Cerebellar cortex (tissue), 1 donor: ENCODE data around the gene KPNA3.
"Not testable (repeated sequence)": the region's sequence is repeated elsewhere in the genome, so short reads cannot be mapped to it uniquely, and the experiment has no call there.

ENCODE experiments used
- DNase-seq: peaks from one replicate; pipeline ENCODE4 v3.0.0-alpha.2; 2015; ENCODE audit warnings: low spot score

KPNA3 gene

DNA sequence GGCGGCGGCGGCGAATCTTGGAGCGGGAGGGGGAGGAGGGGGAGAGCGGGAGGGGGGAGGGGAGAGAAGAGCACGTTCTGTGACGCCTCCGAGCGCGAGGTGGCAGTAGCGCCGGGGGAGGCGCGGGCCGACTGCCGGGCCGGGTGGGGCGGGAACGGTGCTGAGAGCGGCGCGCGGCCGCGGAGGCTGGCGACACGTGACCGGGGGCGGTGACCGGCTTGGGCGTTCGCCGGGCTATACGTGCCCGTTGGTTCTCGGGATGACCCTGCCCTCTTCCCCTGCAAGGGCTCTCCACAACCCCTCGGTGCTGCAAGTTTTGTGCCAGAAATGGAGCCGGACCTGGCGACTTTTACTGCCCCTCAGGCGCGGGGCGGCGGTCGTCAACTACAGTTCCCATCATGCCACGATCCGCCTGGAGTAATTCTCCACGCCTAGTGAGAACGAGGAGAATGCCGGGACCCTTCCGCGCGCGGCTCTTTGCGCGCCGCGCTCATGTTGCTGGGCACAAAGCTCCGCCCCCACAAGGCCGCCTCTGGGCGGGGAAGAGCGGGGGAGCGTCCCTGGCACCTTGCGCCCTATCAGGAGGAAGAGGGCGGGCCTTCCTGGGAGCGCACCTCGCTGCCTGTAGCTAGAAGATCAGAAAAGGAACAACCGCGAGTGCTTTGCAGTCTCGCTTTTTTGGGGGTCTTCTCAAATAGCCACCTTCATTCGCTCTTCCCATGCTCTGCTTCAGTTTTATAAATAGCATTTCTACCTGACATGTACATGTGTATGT is at the start of gene KPNA3:
Gene KPNA3 (minus strand): TSS at position 133 of the 775 bp plus-strand sequence. CDS start 176 bp downstream, outside the sequence.
- DNase-seq: peak; percentile 98

GRCh38 chr13:49841964-49842363 is 49.5 kb upstream of the KPNA3 start:
- DNase-seq: no peak

DNA sequence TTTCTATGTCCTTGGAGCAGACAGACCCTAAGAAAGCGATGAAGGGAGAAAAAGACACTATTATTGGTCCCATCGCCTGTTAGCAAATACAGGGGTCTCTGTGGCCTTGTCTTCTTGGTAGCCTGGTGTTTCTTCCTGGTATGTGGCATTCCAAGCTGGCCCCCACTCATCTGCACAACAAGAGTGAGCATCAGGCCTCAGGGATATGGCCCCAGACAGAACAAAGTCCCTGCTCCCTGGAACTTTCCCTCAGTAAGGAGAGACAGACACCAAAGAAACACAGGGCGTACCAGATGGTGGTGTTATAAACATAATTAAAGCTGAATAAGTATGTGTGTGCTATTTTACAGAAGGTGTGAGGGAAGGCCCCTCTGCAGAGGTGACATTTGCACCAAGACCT is 48.2 kb upstream of the KPNA3 start:
- no peak for DNase-seq

DNA sequence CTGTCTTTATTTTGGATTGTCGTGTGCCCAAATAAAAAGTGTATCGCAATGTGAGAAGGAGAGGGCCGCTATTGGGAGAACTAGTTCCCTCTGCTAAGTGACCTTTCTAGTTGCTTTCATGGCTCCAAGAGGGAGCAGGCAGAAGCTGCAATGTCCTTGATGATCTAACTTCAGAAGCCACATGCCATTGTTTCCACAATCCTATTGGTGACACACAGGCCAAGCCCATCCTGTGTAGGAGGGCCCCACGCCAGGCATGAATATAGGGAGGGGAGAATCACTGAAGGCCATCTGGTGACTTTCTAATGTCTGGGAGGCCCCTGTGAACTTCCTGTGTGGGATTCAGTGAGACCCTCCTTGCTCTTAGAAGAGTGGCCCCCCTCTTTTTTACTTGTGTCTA is 47.8 kb upstream of the KPNA3 start:
- no peak for DNase-seq

GRCh38 chr13:49838989-49839388 is 46.5 kb upstream of the KPNA3 start:
- no peak for DNase-seq

- peak; percentile 9 for DNase-seq
These were observed 44.0 kb upstream of the KPNA3 start for GRCh38 chr13:49836516-49836915.

- no peak for DNase-seq
These were observed 40.9 kb upstream of the KPNA3 start for GRCh38 chr13:49833402-49833801.

DNA sequence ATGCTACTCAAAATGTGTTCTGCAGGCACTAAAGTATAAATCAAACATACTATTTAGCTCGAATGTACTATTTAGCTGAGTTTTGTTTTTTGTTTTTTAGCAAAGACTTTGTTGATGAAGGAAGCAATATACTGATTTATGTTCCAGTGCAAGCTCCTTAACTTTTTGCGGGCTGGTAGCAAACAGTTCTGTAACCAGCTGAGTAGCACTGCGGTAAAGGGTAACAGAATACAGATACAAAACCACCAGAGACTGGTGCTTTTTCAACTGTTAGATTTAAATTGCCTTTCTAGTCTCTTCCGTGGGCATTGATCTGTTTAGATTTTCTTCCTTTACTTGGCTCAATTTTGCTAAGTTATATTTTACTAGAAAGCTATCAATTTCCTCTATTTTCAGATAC is 39.0 kb upstream of the KPNA3 start:
- DNase-seq: no peak

DNA sequence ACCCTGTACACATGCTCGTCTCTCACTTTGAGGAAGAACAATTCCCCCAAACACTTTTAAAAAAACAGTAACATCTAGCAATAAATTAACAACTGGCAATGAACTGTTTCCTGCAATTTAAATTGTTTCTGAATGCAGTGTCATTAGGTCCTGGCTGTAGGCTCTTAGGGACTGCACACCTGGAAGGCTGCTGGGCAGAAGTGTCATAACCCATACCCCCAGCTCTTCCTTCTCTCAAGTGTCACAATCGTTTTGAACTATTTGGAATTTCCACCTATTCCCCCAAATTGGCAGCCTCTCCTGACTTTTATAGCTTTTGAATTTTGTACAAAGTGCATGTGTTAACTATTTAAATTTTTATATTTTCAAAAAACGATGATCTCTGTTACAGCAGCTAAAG is 38.2 kb upstream of the KPNA3 start:
- DNase-seq: no peak

DNA sequence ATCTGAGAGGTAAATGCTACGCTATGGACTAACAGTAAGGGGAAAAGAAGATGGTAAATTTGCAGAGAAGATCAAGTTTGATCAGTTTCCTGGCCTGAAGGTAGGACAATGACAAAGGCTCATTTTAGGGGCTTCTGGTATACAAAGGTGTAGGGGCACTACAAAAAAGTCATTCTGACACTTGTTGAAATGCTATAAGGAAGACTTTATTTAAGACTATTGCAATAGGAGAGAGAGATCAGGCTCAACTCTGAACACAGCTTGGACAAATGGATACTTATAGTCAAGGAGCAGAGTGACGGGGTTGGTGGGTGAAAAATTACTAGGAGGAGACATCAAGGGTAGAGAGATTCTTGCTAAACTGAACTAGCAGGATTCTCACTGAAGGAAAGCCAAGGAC is 37.2 kb upstream of the KPNA3 start:
- no peak for DNase-seq

DNA sequence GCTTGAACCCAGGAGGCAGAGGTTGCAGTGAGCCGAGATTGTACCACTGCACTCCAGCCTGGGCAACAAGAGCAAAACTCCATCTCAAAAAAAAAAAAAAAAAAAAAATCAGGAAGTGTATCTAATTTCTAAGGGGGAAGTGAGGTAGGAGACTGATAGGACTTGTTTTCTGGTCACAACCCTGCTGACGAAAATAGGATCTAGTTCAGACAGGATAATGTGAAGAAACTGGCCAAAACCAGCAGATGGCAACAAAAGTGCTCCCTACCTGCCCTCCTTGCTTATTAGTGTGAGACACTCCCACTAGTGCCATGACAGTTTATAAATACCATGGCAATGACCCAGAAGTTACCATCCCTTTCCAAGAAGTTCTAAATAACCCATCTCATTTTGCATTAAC is 36.0 kb upstream of the KPNA3 start:
- DNase-seq: no peak

DNA sequence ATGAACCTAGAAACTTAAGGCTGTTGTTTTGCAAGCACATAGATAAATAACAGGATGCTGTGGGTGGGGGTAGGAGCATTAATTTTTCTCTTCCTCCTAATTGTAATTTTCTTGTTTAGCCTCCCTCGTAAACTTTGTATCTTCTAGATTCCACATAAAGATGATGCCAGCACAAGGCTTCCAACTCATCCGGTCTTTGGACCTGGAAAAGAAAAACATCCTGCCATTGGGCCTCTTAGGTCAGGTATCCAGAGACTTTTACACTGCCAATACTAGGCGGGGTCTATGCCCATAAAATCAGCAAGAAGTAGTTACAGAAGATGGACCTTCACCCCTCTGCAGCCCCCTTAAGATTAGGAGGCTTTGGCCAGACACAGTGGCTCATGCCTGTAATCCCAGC is 35.4 kb upstream of the KPNA3 start:
- DNase-seq: no peak

- no peak for DNase-seq
These were observed 34.9 kb upstream of the KPNA3 start for GRCh38 chr13:49827336-49827735.

DNA sequence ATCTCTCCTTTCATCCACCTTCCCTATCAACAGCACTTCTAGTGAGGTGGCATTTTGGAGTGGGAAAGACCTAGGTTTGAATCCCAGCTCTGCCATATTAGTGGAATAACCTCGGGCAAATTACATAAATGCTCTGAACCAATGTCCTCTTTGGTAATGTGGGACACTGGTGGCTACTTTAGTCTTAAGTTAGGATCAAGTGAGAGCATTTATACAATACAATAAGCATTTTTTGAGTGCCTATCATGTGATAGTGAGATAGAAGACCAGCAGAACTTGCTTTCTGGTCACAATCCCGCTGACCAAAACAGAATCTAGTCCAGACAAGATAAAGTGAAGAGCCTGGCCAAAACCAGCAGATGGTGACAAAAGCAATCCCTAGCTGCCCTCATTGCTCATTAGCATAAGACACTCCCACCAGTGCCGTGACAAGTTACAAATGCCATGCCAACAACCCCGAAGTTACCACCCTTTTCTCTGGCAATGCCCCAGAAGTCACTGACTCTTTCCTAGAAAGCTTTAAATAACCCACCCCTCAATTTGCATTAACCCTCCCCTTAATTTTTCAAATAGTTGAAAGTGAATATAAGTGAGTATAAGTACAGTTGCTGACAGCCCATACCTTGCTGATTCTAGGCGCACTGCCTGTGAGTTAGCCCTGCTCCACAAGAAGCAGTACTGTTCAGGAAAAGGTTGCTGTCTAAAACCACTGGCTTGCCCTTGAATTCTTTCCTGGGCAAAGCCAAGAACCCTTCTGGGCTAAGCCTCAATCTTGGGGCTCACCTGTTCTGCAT is 28.9 kb upstream of the KPNA3 start:
- DNase-seq: no peak

DNA sequence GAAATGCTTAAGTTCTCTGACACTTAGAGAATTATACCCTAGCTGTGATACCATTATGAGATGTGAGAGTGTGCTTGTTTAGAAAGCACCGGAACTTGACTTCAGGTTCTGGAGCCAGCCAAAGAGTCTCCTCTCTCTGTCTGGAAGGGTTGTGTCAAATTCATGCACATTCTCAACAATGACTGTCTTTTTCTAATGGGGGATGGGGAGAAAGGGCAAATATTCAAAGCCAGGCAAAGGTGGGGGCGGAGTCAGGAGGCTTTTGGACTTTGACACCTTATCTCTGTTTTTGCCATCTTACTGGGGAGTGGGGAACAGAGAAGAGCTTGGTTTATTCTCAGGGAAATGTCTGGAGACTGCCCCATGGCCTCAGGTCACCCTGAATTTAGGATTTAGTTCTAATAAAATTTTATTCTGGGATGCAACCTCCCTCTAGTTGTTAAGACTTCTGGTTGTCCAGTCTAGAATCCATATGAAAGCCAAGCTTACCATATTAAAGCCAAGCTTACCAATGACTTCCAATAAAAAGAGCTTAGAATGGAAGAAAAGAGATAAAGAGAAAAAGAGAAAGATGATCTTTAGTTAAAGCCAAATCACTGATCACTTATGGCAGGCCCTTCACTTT is 28.2 kb upstream of the KPNA3 start:
- no peak for DNase-seq

- not testable (repeated sequence) for DNase-seq
These were observed 23.6 kb upstream of the KPNA3 start for GRCh38 chr13:49816047-49816446.

- DNase-seq: no peak
These were observed 22.2 kb upstream of the KPNA3 start for GRCh38 chr13:49814551-49815270.

DNA sequence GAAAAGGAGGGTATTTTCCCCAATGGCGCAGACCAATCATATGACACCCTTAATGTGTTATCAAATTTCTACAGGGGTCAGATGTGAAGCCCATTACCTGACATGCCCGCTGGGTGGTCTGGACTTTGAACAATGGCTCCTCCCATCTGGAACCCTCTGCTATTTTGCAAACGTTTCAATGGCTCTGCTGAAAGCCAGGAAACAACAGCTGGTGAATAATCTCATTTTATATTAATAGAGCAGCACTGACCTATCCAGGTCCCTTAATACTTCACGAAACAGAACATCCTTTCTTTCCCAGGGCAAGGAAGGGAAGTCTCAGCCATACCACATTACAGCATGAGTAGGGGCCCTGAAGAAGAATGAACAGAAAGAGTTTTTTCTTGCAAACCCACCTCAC is 20.3 kb upstream of the KPNA3 start:
- no peak for DNase-seq

- no peak for DNase-seq
These were observed 19.0 kb upstream of the KPNA3 start for GRCh38 chr13:49811527-49811908.

- no peak for DNase-seq
These were observed 18.4 kb upstream of the KPNA3 start for GRCh38 chr13:49810567-49811526.

DNA sequence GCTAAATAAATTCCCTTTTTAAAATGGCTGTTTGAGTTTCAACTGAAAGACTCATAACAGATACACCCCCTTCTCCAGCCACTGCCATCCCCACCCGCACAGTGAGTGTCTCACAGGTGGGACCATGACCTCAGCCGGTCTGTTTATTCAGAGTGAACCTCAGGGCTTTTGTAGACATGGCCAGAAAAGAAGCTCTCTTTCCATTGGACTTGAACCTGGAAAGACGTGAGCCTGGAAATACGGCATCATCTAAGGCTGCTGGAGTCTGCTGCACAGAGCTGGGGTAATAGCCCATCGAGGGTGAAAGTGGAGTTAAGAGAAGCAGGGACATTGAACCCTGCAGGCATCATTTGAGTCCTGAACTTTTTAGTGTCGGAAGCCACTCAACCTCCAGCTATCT is 15.2 kb upstream of the KPNA3 start:
- DNase-seq: no peak
